K562 (cell line): Measurements from ENCODE around the gene FGF21. TPM values are rescaled to one million over a fixed set of nuclear protein-coding genes. Genes with fewer than 3 reads are reported as not detected.

ENCODE experiments used
- ATAC-seq: fragments of 200-7000 bp; cut with Tn5 transposase; 3 replicates; pipeline ENCODE4 v1.9.1; 2020; ENCODE audit warnings: moderate library complexity
- BruUV-seq: library from RNA; stranded (reverse); fragments of 400-500 nt; replicated peaks from 2 replicates; lab custom pipeline; 2021; lab: Mats Ljungman, UMichigan
- CTCF ChIA-PET: fragments of 300-600 bp; formaldehyde crosslinking; extraction: SDS; loops from one replicate; lab custom pipeline; 2021; ENCODE audit warnings: low intra/inter-chr PET ratio; lab: Yijun Ruan, JAX
- POLR2A ChIA-PET: fragments of 300-600, 350-650 bp; sonication (Branson Sonifier 250); formaldehyde crosslinking; extraction: SDS; loops from one replicate; lab custom pipeline; 2021; ENCODE audit warnings: antibody characterized with exemption, inconsistent platforms; lab: Yijun Ruan, JAX
- DNase-seq, 4 experiments: peaks; one replicate each; pipeline versions ENCODE4 v3.0.0 to v3.0.0-alpha.2; 2011 to 2018; ENCODE audit warnings: low spot score in 3 of 4, mixed read lengths in 3 of 4; ENCODE audit errors: extremely low read depth in 1 of 4
- FAIRE-seq: peaks from 2 replicates; lab custom pipeline; 2011; peaks lifted over from hg19 to GRCh38; lab: Jason Lieb, UNC
- H2AFZ ChIP-seq: 2 replicates; pipeline ENCODE4 v1.6.0; 2011; ENCODE audit warnings: low read depth, low read length, control low read depth, inconsistent platforms
- H3K27ac ChIP-seq: fragments of 200-600 bp; 3 replicates; pipeline ENCODE4 v1.8.0; 2011; ENCODE audit warnings: low read depth, mild to moderate bottlenecking, control low read depth, inconsistent platforms, low read length, moderate library complexity, mixed read lengths; ENCODE audit errors: extremely low read depth
- H3K27me3 ChIP-seq, 2 experiments: fragments of 300-600 bp in 1 of 2; 2 replicates in 1 of 2; 3 replicates in 1 of 2; pipeline versions ENCODE4 v1.6.0 to v1.8.0; 2011; ENCODE audit warnings: inconsistent platforms in 2 of 2, low read length in 2 of 2, mild to moderate bottlenecking in 1 of 2, mixed read lengths in 1 of 2, moderate library complexity in 1 of 2; ENCODE audit not compliant: control insufficient read depth in 2 of 2, insufficient read depth in 2 of 2
- H3K36me3 ChIP-seq: fragments of 300-600 bp; 3 replicates; pipeline ENCODE4 v1.8.0; 2011; ENCODE audit warnings: mild to moderate bottlenecking, low read length, inconsistent platforms; ENCODE audit not compliant: control insufficient read depth, insufficient read depth
- H3K4me1 ChIP-seq, 2 experiments: fragments of 200-600 bp in 1 of 2; replicated peaks in 1 of 2; 2 replicates in 1 of 2; 3 replicates in 1 of 2; pipeline versions ENCODE4 v1.5.1 to v1.8.0; 2011; ENCODE audit warnings: inconsistent platforms in 2 of 2, low read length in 2 of 2, mild to moderate bottlenecking in 1 of 2, mixed read lengths in 1 of 2, moderate library complexity in 1 of 2; ENCODE audit not compliant: control insufficient read depth in 2 of 2, insufficient read depth in 2 of 2
- H3K4me2 ChIP-seq: 2 replicates; pipeline ENCODE4 v1.6.1; 2011; ENCODE audit warnings: low read length, control low read depth, inconsistent platforms, mixed read lengths; ENCODE audit not compliant: insufficient read depth
- H3K4me3 ChIP-seq: fragments of 200-600 bp; sonication (generic), shearing (Covaris generic); 2 replicates; pipeline ENCODE4 v1.5.1; 2016; ENCODE audit warnings: control low read depth, inconsistent platforms
- H3K79me2 ChIP-seq: fragments of 200-600 bp; 3 replicates; pipeline ENCODE4 v1.8.0; 2011; ENCODE audit warnings: low read length, inconsistent platforms; ENCODE audit not compliant: control insufficient read depth, insufficient read depth
- H3K9ac ChIP-seq, 2 experiments: 2 replicates each; pipeline versions ENCODE4 v1.6.0 to v1.6.1; 2011; ENCODE audit warnings: low read depth in 2 of 2, low read length in 2 of 2, control low read depth in 1 of 2, inconsistent platforms in 1 of 2, mild to moderate bottlenecking in 1 of 2, mixed read lengths in 1 of 2; ENCODE audit not compliant: insufficient read depth in 1 of 2
- H3K9me1 ChIP-seq: one replicate; pipeline ENCODE4 v1.6.0; 2011; ENCODE audit warnings: inconsistent platforms, mild to moderate bottlenecking, low read length, moderate library complexity; ENCODE audit not compliant: control insufficient read depth, insufficient read depth
- H3K9me3 ChIP-seq: replicated peaks from 2 replicates; pipeline ENCODE4 v1.5.1; 2011; ENCODE audit warnings: low read depth, low read length, inconsistent platforms; ENCODE audit not compliant: control insufficient read depth, insufficient read depth
- H4K20me1 ChIP-seq: replicated peaks from 2 replicates; pipeline ENCODE4 v1.6.1; 2011; ENCODE audit warnings: low read length, inconsistent platforms, mixed read lengths; ENCODE audit not compliant: control insufficient read depth, insufficient read depth
- BCOR ChIP-seq: fragments of 450-650 bp; IDR thresholded peaks from 2 replicates; pipeline ENCODE4 v1.6.1; 2016
- FIP1L1 ChIP-seq: fragments of 200-400 bp; formaldehyde crosslinking; IDR thresholded peaks from 2 replicates; pipeline ENCODE4 v1.6.1; 2018; ENCODE audit warnings: mild to moderate bottlenecking, low read depth, low read length; ENCODE audit not compliant: poor library complexity, severe bottlenecking
- NCOR1 ChIP-seq: fragments of 450-650 bp; IDR thresholded peaks from 2 replicates; pipeline ENCODE4 v1.6.1; 2016; ENCODE audit warnings: mild to moderate bottlenecking, moderate library complexity
- RERE ChIP-seq: sonication (generic); formaldehyde crosslinking; IDR thresholded peaks from 2 replicates; pipeline ENCODE4 v1.8.0; 2023; ENCODE audit warnings: missing genetic modification reagents, mild to moderate bottlenecking, borderline replicate concordance
- SIN3A ChIP-seq, 2 experiments: fragments of 150-350 bp in 1 of 2; IDR thresholded peaks; 2 replicates each; pipeline ENCODE4 v1.6.1; 2011 to 2016; ENCODE audit warnings: borderline replicate concordance in 2 of 2, low read depth in 2 of 2, low read length in 2 of 2, mild to moderate bottlenecking in 2 of 2, moderate library complexity in 2 of 2; ENCODE audit not compliant: control insufficient read depth in 1 of 2
- VEZF1 ChIP-seq: fragments of 200-800 bp; sonication (Bioruptor generic); IDR thresholded peaks from 2 replicates; pipeline ENCODE4 v1.6.1; 2017; ENCODE audit warnings: missing genetic modification characterization, missing compliant biosample characterization
- ZBTB8A ChIP-seq: fragments of 450-650 bp; IDR thresholded peaks from 2 replicates; pipeline ENCODE4 v1.6.1; 2018; ENCODE audit warnings: mild to moderate bottlenecking, moderate library complexity; ENCODE audit not compliant: partially characterized antibody
- ZNF121 ChIP-seq: sonication (generic); formaldehyde crosslinking; conservative IDR thresholded peaks from 2 replicates; pipeline ENCODE4 v1.8.0; 2022; ENCODE audit warnings: missing genetic modification reagents
- ZNF24 ChIP-seq: fragments of 450-650 bp; IDR thresholded peaks from 2 replicates; pipeline ENCODE4 v1.6.1; 2016
- ZNF384 ChIP-seq: IDR thresholded peaks from 2 replicates; pipeline ENCODE4 v1.6.1; 2012; ENCODE audit warnings: low read depth, low read length, improper control_type of control experiment
- WGBS: fragments of 100-300 bp; shearing (Covaris generic); methylation state at CpG from one replicate; pipeline ENCODE4 v1.1.6; 2016; ENCODE audit warnings: low coverage, mixed read lengths; ENCODE audit not compliant: insufficient coverage; ENCODE audit errors: missing lambda C conversion rate; 5-methylcytosine and 5-hydroxymethylcytosine counted together
- in situ Hi-C: fragments of 300-500 bp; cut with MboI; formaldehyde crosslinking; loops from 4 replicates; pipeline ENCODE4 v1.15.0; 2018; ENCODE audit warnings: inconsistent platforms, mixed read lengths
- intact Hi-C: fragments of 100-400 bp; cut with micrococcal nuclease; formaldehyde crosslinking; loops from 2 replicates; pipeline ENCODE4 v1.14.2; 2022
- polyA plus RNA-seq, 8 experiments: library from polyadenylated mRNA; depleted of rRNA in 4 of 8; stranded (reverse) in 5 of 8; unstranded in 3 of 8; fragments of >200 nt; fragmentation: Nextera tagmentation in 2 of 8; fragmentation: Illumina TruSeq in 1 of 8; extraction: Ambion mirVana in 2 of 8; extraction: Trizol in 1 of 8; gene quantifications; 2 replicates each; pipeline versions ENCODE4 v1.2.1 to v1.2.3, GENCODE V29; 2011 to 2014; ENCODE audit warnings: inconsistent platforms in 1 of 8, missing spikeins in 1 of 8
- total RNA-seq, 7 experiments: library from RNA; depleted of rRNA in 6 of 7; stranded (reverse); fragments of >200 nt in 6 of 7; fragmentation: Illumina TruSeq in 2 of 7; extraction: Trizol in 2 of 7; gene quantifications; 2 replicates each; pipeline versions ENCODE4 v1.2.1 to v1.2.3, GENCODE V29; 2011 to 2021; ENCODE audit warnings: low replicate concordance in 1 of 7

Gene FGF21
- total and polyA plus RNA-seq, 9 of the 15 experiments (the other 6 are each of a cell fraction or from before 2014, with no cell fraction given): 0.04 to 0.77 (median 0.09) TPM; not detected in 6

- H3K79me2 ChIP-seq: no peaks in the 10 kb centered on the region
- no peaks in the 10 kb centered on the region for H3K36me3 ChIP-seq
- H3K27ac ChIP-seq: no peak overlapping the region
- no peak overlapping the region for H3K9ac ChIP-seq
- H2AFZ ChIP-seq: no peak overlapping the region
- H3K9me1 ChIP-seq: no peaks in the 10 kb centered on the region
- BruUV-seq: no TSS peak
- ATAC-seq (no peak), FAIRE-seq (no peak), DNase-seq (no peak)
- TF ChIP-seq RERE (CRISPR knock-in tag) (no peak), ZBTB8A (no peak), FIP1L1 (no peak), SIN3A (IDR thresholded peaks at IDR 0.05; ENCODE audit: borderline replicate concordance in 2 of 2, control insufficient read depth in 1 of 2, low read depth in 2 of 2, low read length in 2 of 2) (no peak), NCOR1 (no peak), ZNF384 (peak; percentile 8; the same call in 1 of the 2 replicates), ZNF121 (CRISPR knock-in tag) (peak; percentile 92), VEZF1 (CRISPR knock-in tag) (no peak), BCOR (0 out of 2 replicates have a peak, but pooled peaks have one; percentile 38), ZNF24 (no peak)
- H3K9me3 ChIP-seq: no peaks in the 10 kb centered on the region
- in situ Hi-C loops (no loop called here), intact Hi-C loops (no loop called here)
- H4K20me1 ChIP-seq: no peaks in the 10 kb centered on the region
- no peaks in the 10 kb centered on the region for H3K27me3 ChIP-seq
- 83% methylated on average over 5 of the region's 5 CpGs for WGBS
- peaks cover 15 to 20% of the 10 kb centered on the region in 2 experiments for H3K4me1 ChIP-seq
- POLR2A ChIA-PET: interaction anchor here (0.6 kb wide), 1 partner anchor 140 kb away, joined by 3 read pairs; no protein-coding TSS in a partner anchor
- no peak overlapping the region for H3K4me2 ChIP-seq
- H3K4me3 ChIP-seq: no peak overlapping the region
- CTCF ChIA-PET: no interaction called here
Measured at GRCh38 chr19:48777139-48777538, 21.8 kb downstream of the FGF21 start.
